Activated T-helper 17 cell treated with anti-CD3 and anti-CD28 coated beads, Interleukin-2, amount 50 U/mL, for 72 hours (primary cell): Measurements from ENCODE around the gene FBXW11. TPM values are rescaled to one million over a fixed set of nuclear protein-coding genes. Genes with fewer than 3 reads are reported as not detected.

ENCODE experiments used
- ATAC-seq: fragments of 150-1000 bp; cut with Tn5 transposase; replicated peaks from 2 replicates; pipeline ENCODE4 v1.10.0; 2021; ENCODE audit warnings: mild to moderate bottlenecking, moderate library complexity
- H3K27ac Mint-ChIP-seq: one replicate; pipeline ENCODE4 v1.8.0; 2022; ENCODE audit warnings: mixed read lengths
- H3K27me3 Mint-ChIP-seq: one replicate; pipeline ENCODE4 v1.8.0; 2022; ENCODE audit warnings: mixed read lengths
- H3K36me3 Mint-ChIP-seq: one replicate; pipeline ENCODE4 v1.8.0; 2022; ENCODE audit warnings: low read depth, mild to moderate bottlenecking, mixed read lengths
- H3K4me1 Mint-ChIP-seq: one replicate; pipeline ENCODE4 v1.8.0; 2022; ENCODE audit warnings: mixed read lengths
- H3K4me3 Mint-ChIP-seq: one replicate; pipeline ENCODE4 v1.8.0; 2022; ENCODE audit warnings: mild to moderate bottlenecking, mixed read lengths
- H3K9me3 Mint-ChIP-seq: one replicate; pipeline ENCODE4 v1.8.0; 2022; ENCODE audit warnings: mixed read lengths
- total RNA-seq, 2 donors: library from RNA; stranded (reverse); gene quantifications; one replicate each; pipeline ENCODE4 v1.2.3, GENCODE V29; 2022

Gene FBXW11
- total RNA-seq, result 10 to 100 TPM; 48.1 to 51.4 TPM

DNA sequence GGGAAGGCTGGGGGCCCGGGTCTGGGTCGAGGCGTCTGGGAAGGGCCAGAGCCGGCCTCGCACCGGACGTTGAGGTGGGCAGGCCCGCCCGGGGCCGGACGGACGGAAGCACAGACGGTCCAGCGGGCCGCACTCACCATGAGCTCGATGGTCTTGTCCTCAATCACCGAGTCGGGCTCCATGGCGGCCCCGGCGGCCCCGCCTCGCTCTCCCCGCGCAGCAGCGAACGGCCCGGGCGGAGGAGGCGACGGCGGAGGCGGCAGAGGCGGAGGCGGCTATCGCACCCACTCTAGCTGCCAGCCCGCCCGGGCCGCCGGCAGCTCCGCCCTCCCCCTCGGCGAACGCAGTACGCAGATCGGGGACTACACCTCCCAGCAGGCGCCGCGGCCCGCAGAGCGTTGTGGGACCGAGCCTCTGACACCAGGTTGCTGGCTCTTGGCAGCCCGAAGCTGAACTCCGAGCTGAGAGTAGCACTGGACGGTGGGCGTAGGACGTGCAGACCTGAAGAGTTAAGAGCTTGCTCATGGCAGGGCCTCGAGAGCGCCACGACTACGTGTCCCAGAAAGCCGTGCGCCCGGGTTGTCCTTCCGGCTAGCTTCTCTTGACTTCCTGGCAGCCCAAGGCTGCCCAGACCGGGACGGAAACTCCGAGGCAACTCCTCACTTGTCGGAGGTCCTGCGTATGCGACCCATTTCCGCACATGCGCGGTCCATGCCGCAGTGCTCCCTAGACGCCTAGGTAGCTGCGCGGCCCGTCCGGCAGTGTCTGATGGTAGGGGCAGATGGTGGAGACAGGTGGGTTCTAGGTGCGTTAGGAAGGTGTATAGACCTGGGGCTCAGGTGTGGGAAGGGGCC, at the start of gene FBXW11:
FBXW11 (minus strand) TSS at position 318 of the 854 bp plus-strand sequence; CDS start at position 182, 136 bp downstream.
- no peaks in the 10 kb centered on the region for H3K9me3 Mint-ChIP-seq
- peaks cover 44% of the 10 kb centered on the region for H3K4me1 Mint-ChIP-seq
- H3K36me3 Mint-ChIP-seq, result peaks cover 44% of the 10 kb centered on the region
- peak; percentile 86 for ATAC-seq
- peak within 1 kb of the TSS; percentile 100 for H3K27ac Mint-ChIP-seq
- no peaks in the 10 kb centered on the region for H3K27me3 Mint-ChIP-seq
- H3K4me3 Mint-ChIP-seq, result peak within 1 kb of the TSS; percentile 100

DNA sequence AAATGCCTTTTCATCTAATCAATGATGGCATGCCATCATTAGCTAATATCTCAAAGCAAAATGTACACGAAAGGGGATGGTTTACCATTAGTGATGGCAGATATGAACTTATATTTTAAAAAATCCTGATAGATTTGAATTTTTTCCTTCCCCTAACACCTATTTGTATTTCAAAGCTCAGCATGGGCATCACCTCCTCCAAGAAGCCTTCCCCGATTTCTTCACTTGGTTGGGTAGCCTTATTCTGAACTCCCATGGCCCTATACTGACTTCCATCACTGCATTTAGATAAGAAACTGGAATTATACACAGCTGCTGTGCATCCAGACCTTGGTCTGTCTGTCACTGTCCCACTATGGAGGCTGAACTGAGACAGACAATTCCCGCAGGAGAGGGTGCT, 49.6 kb upstream of the FBXW11 start:
- Mint-ChIP-seq H3K27ac (peak overlapping the region; percentile 67), H3K9me3 (no peaks in the 10 kb centered on the region), H3K36me3 (peaks cover 100% of the 10 kb centered on the region), H3K4me3 (no peak overlapping the region), H3K4me1 (peaks cover 4% of the 10 kb centered on the region), H3K27me3 (no peaks in the 10 kb centered on the region)
- no peak for ATAC-seq

DNA sequence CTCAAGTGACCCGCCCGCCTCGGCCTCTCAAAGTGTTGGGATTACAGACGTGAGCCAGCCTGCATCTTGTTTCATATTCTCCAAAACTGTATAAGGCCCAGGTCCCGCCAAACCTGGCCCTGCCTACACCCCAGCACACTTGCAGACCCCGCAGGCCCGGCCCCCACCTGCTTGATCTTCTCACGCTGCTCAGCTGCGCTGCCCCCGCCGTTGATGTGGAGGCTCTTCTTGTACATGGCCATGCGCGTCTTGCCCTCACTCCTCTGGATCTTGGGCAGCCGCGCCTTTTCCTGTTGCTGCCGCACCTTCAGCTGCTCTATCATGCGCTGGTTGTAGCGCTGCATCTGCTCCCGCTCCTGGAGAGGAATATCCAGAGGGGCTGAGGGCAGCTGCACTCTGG, 49.0 kb upstream of the FBXW11 start:
- no peak for ATAC-seq
- H3K9me3 Mint-ChIP-seq, result no peaks in the 10 kb centered on the region
- H3K4me3 Mint-ChIP-seq, result no peak overlapping the region
- H3K27ac Mint-ChIP-seq, result peak overlapping the region; percentile 67
- H3K36me3 Mint-ChIP-seq, result peaks cover 100% of the 10 kb centered on the region
- H3K4me1 Mint-ChIP-seq, result peaks cover 4% of the 10 kb centered on the region
- no peaks in the 10 kb centered on the region for H3K27me3 Mint-ChIP-seq

DNA sequence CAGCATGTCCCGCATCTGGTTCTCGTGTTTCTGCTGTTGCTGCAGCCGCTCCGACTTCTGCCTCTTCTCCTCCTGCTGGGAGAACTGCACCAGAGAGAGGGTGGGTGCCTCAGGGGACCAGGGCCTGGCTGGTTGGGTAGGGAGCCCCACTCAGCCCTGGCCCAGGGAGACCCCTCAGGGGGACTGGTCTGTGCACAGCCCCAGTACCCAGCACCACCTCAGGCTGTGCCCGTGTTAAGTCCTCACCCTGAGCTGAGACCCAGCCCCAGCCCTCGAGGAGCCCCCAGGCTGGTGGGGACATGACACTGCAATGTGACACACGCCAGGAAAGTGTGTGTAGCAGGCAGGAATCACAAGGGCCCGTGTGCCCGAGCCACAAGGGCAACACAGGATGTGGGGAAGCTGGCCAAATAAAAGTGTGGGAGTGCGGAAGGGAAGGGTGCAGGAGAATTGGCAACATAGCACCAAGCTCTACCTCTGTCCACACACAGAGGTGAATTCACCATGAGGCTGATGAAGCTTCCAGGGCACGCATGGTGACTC, 48.2 kb upstream of the FBXW11 start:
- H3K36me3 Mint-ChIP-seq, result peaks cover 100% of the 10 kb centered on the region
- ATAC-seq, result no peak

GRCh38 chr5:172052450-172053236, 46.2 kb upstream of the FBXW11 start:
- Mint-ChIP-seq H3K4me1 (peaks cover 12% of the 10 kb centered on the region), H3K4me3 (no peak overlapping the region), H3K36me3 (peaks cover 100% of the 10 kb centered on the region), H3K27ac (no peak overlapping the region), H3K27me3 (no peaks in the 10 kb centered on the region), H3K9me3 (no peaks in the 10 kb centered on the region)
- no peak for ATAC-seq

More for the DNA sequence above, 48.2 kb upstream of the FBXW11 start:
- Mint-ChIP-seq H3K9me3 (no peaks in the 10 kb centered on the region), H3K4me1 (peaks cover 3% of the 10 kb centered on the region), H3K27ac (no peak overlapping the region), H3K27me3 (no peaks in the 10 kb centered on the region), H3K4me3 (no peak overlapping the region)

GRCh38 chr5:172051643-172052339, 45.4 kb upstream of the FBXW11 start:
- peaks cover 17% of the 10 kb centered on the region for H3K4me1 Mint-ChIP-seq
- H3K27me3 Mint-ChIP-seq, result no peaks in the 10 kb centered on the region
- H3K9me3 Mint-ChIP-seq, result no peaks in the 10 kb centered on the region
- no peak overlapping the region for H3K4me3 Mint-ChIP-seq
- H3K27ac Mint-ChIP-seq, result peak overlapping the region; percentile 17
- H3K36me3 Mint-ChIP-seq, result peaks cover 99% of the 10 kb centered on the region
- no peak for ATAC-seq

- Mint-ChIP-seq H3K4me1 (peaks cover 17% of the 10 kb centered on the region), H3K27ac (no peak overlapping the region), H3K36me3 (peaks cover 93% of the 10 kb centered on the region), H3K4me3 (no peak overlapping the region), H3K9me3 (no peaks in the 10 kb centered on the region), H3K27me3 (no peaks in the 10 kb centered on the region)
- ATAC-seq, result no peak
Observed at GRCh38 chr5:172050080-172050479, 43.6 kb upstream of the FBXW11 start.

GRCh38 chr5:172049226-172049796, 42.9 kb upstream of the FBXW11 start:
- Mint-ChIP-seq H3K4me3 (no peak overlapping the region), H3K9me3 (no peaks in the 10 kb centered on the region), H3K27me3 (no peaks in the 10 kb centered on the region), H3K36me3 (peaks cover 93% of the 10 kb centered on the region), H3K27ac (peak overlapping the region; percentile 71), H3K4me1 (peaks cover 17% of the 10 kb centered on the region)
- ATAC-seq, result no peak

GRCh38 chr5:172048539-172049101, 42.2 kb upstream of the FBXW11 start:
- Mint-ChIP-seq H3K9me3 (no peaks in the 10 kb centered on the region), H3K27me3 (no peaks in the 10 kb centered on the region), H3K36me3 (peaks cover 93% of the 10 kb centered on the region), H3K4me1 (peaks cover 17% of the 10 kb centered on the region), H3K27ac (peak overlapping the region; percentile 71), H3K4me3 (peak overlapping the region; percentile 14)
- ATAC-seq, result no peak

- Mint-ChIP-seq H3K9me3 (no peaks in the 10 kb centered on the region), H3K27me3 (no peaks in the 10 kb centered on the region), H3K27ac (peak overlapping the region; percentile 71), H3K36me3 (peaks cover 93% of the 10 kb centered on the region), H3K4me1 (peaks cover 17% of the 10 kb centered on the region), H3K4me3 (peak overlapping the region; percentile 14)
- ATAC-seq, result no peak
Observed at GRCh38 chr5:172048170-172048422, 41.7 kb upstream of the FBXW11 start.

GRCh38 chr5:172046593-172046992, 40.2 kb upstream of the FBXW11 start:
- ATAC-seq, result no peak
- peaks cover 17% of the 10 kb centered on the region for H3K4me1 Mint-ChIP-seq
- H3K27me3 Mint-ChIP-seq, result no peaks in the 10 kb centered on the region
- peak overlapping the region; percentile 79 for H3K27ac Mint-ChIP-seq
- no peaks in the 10 kb centered on the region for H3K9me3 Mint-ChIP-seq
- H3K36me3 Mint-ChIP-seq, result peaks cover 81% of the 10 kb centered on the region
- H3K4me3 Mint-ChIP-seq, result no peak overlapping the region

DNA sequence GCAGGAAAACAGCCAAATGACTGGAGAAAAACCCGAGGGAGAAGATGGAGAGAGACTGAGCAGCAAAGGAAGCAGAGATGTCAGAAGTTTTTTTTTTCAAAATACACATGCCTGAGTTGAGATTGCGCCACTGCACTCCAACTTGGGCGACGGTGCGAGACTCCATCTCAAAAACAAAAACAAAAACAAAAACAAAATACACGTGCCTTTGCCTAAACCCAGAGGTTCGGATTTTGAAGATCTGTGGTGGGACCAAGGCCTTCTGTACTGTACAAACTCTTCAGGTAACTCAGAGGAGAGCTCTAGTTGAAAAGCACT, 38.8 kb upstream of the FBXW11 start:
- H3K27me3 Mint-ChIP-seq, result no peaks in the 10 kb centered on the region
- H3K36me3 Mint-ChIP-seq, result peaks cover 68% of the 10 kb centered on the region
- H3K4me3 Mint-ChIP-seq, result no peak overlapping the region
- H3K9me3 Mint-ChIP-seq, result no peaks in the 10 kb centered on the region
- peaks cover 17% of the 10 kb centered on the region for H3K4me1 Mint-ChIP-seq
- peak overlapping the region; percentile 58 for H3K27ac Mint-ChIP-seq
- ATAC-seq, result no peak

DNA sequence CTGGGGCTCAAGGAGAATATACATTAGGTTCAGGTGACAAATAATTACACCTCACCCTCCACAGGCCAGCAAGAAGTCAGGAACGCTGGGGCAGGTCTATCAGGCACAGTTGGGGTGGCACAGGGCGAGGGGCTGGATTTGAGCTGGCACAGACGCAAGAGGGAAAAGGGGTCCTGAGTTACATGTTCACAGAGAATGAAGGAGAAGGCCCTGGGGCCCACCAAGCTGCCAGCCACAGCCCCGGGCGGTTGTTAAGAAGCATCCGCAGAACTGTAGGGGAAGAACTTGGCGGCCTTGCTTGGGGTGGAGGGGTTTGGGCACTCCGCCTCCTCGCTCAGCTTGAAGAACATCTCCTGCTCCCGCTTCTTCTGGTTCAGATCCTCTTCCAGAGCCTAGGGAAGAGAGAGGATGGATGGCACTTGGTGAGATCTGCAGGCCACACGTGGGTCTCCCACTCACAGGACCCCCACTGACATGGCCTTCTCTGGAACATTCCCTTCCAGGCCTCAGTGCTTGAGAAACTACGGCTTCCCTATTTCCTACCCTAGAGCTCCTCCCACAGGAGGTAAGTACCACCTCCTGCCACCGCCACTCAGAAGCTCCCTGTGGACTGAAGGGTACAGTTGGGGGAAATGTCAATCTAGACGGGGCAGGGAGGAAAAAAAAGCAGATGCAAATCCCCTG, 38.3 kb upstream of the FBXW11 start:
- no peak for ATAC-seq
- Mint-ChIP-seq H3K36me3 (peaks cover 63% of the 10 kb centered on the region), H3K27me3 (no peaks in the 10 kb centered on the region), H3K27ac (peak overlapping the region; percentile 58), H3K4me3 (no peak overlapping the region), H3K9me3 (no peaks in the 10 kb centered on the region), H3K4me1 (peaks cover 19% of the 10 kb centered on the region)
